ENCODE measurements around the gene CCBE1.

Gene CCBE1

GRCh38 chr18:59382383-59382782, 314.8 kb downstream of the CCBE1 start:
- no peak for DNase-seq

GRCh38 chr18:59381949-59382348, 315.3 kb downstream of the CCBE1 start:
- no peak for DNase-seq

Measured in NCI-H524 (cell line).